ENCODE measurements around the gene CELA3B.
"Not testable (repeated sequence)": the region's sequence is repeated elsewhere in the genome, so short reads cannot be mapped to it uniquely, and the experiment has no call there.

Gene CELA3B

GRCh38 chr1:21944733-21945073 is 32.1 kb upstream of the CELA3B start:
- DNase-seq: no peak

GRCh38 chr1:21946836-21947587 is 29.8 kb upstream of the CELA3B start:
- DNase-seq: no peak

GRCh38 chr1:21950734-21951133 is 26.1 kb upstream of the CELA3B start:
- no peak for DNase-seq

GRCh38 chr1:21951226-21951870 is 25.5 kb upstream of the CELA3B start:
- no peak for DNase-seq

- DNase-seq: no peak
These were observed 23.9 kb upstream of the CELA3B start for GRCh38 chr1:21952786-21953520.

- DNase-seq: no peak
These were observed 21.8 kb upstream of the CELA3B start for GRCh38 chr1:21955058-21955457.

- DNase-seq: peak; percentile 12
These were observed 21.1 kb upstream of the CELA3B start for GRCh38 chr1:21955501-21956281.

- DNase-seq: peak; percentile 80
These were observed 19.9 kb upstream of the CELA3B start for GRCh38 chr1:21956720-21957552.

GRCh38 chr1:21961337-21961736 is 15.5 kb upstream of the CELA3B start:
- no peak for DNase-seq

GRCh38 chr1:21961799-21962198 is 15.0 kb upstream of the CELA3B start:
- no peak for DNase-seq

GRCh38 chr1:21963477-21964217 is 13.2 kb upstream of the CELA3B start:
- peak; percentile 52 for DNase-seq

GRCh38 chr1:21966247-21967000 is 10.4 kb upstream of the CELA3B start:
- peak; percentile 49 for DNase-seq

GRCh38 chr1:21967216-21967615 is 9.6 kb upstream of the CELA3B start:
- DNase-seq: not testable (repeated sequence)

GRCh38 chr1:21969066-21969465 is 7.8 kb upstream of the CELA3B start:
- not testable (repeated sequence) for DNase-seq

GRCh38 chr1:21970523-21970922 is 6.3 kb upstream of the CELA3B start:
- DNase-seq: not testable (repeated sequence)

GRCh38 chr1:21972973-21973441 is 3.8 kb upstream of the CELA3B start:
- DNase-seq: not testable (repeated sequence)

GRCh38 chr1:21973948-21974347 is 2.9 kb upstream of the CELA3B start:
- DNase-seq: not testable (repeated sequence)

GRCh38 chr1:21974699-21975098 is 2.1 kb upstream of the CELA3B start:
- DNase-seq: not testable (repeated sequence)

GRCh38 chr1:21975296-21975695 is 1.5 kb upstream of the CELA3B start:
- not testable (repeated sequence) for DNase-seq

GRCh38 chr1:21978209-21978608 is 1.4 kb downstream of the CELA3B start:
- not testable (repeated sequence) for DNase-seq

Data from NCI-H226 (cell line).